Parathyroid adenoma (tissue), 2 donors: ENCODE measurements around the gene FOXO1.

Experiments
- H2AFZ ChIP-seq: fragments of 300-600 bp; sonication (generic); one replicate; pipeline ENCODE4 v1.7.0; 2017; ENCODE audit warnings: antibody characterized with exemption, mild to moderate bottlenecking
- H3K27ac ChIP-seq: fragments of 300-600 bp; sonication (generic); one replicate; pipeline ENCODE4 v1.7.0; 2017
- H3K27me3 ChIP-seq: fragments of 300-600 bp; sonication (generic); one replicate; pipeline ENCODE4 v1.7.0; 2017; ENCODE audit warnings: low read length; ENCODE audit not compliant: control insufficient read depth, insufficient read depth
- H3K36me3 ChIP-seq: fragments of 300-600 bp; sonication (generic); one replicate; pipeline ENCODE4 v1.7.0; 2017; ENCODE audit warnings: low read length; ENCODE audit not compliant: control insufficient read depth, insufficient read depth
- H3K4me1 ChIP-seq: fragments of 300-600 bp; sonication (generic); one replicate; pipeline ENCODE4 v1.7.0; 2017; ENCODE audit warnings: control low read depth
- H3K4me2 ChIP-seq: fragments of 300-600 bp; sonication (generic); one replicate; pipeline ENCODE4 v1.7.0; 2017; ENCODE audit warnings: low read length
- H3K4me3 ChIP-seq: fragments of 300-600 bp; sonication (generic); one replicate; pipeline ENCODE4 v1.7.0; 2017; ENCODE audit warnings: low read depth, low read length
- H3K79me2 ChIP-seq: fragments of 300-600 bp; sonication (generic); one replicate; pipeline ENCODE4 v1.7.0; 2017; ENCODE audit warnings: control low read depth
- H3K9ac ChIP-seq: fragments of 300-600 bp; sonication (generic); one replicate; pipeline ENCODE4 v1.7.0; 2017; ENCODE audit warnings: mild to moderate bottlenecking
- H3K9me3 ChIP-seq: fragments of 300-600 bp; sonication (generic); one replicate; pipeline ENCODE4 v1.7.0; 2017; ENCODE audit warnings: low read length; ENCODE audit not compliant: control insufficient read depth
- CTCF ChIP-seq: fragments of 300-600 bp; sonication (generic); IDR thresholded peaks from one replicate; pipeline ENCODE4 v1.7.0; 2017; ENCODE audit warnings: antibody characterized with exemption, mild to moderate bottlenecking
- donor health status: primary hyperparathyroidism.

Gene FOXO1

GRCh38 chr13:40569024-40569350 lies 97.5 kb downstream of the FOXO1 start:
- Histone ChIP-seq H3K4me1 (no peaks in the 10 kb centered on the region), H3K27ac (no peak overlapping the region)

GRCh38 chr13:40568246-40569023 lies 98.0 kb downstream of the FOXO1 start:
- peaks cover 3% of the 10 kb centered on the region for H3K4me1 ChIP-seq

More at GRCh38 chr13:40569024-40569350, 97.5 kb downstream of the FOXO1 start:
- Histone ChIP-seq H3K36me3 (no peaks in the 10 kb centered on the region), H3K4me3 (no peak overlapping the region), H3K4me2 (no peak overlapping the region), H2AFZ (no peak overlapping the region), H3K9ac (no peak overlapping the region), H3K9me3 (no peaks in the 10 kb centered on the region), H3K79me2 (no peaks in the 10 kb centered on the region), H3K27me3 (no peaks in the 10 kb centered on the region)
- no peak for TF ChIP-seq CTCF

GRCh38 chr13:40566811-40567210 lies 99.6 kb downstream of the FOXO1 start:
- no peak overlapping the region for H3K27ac ChIP-seq
- TF ChIP-seq CTCF: no peak
- no peak overlapping the region for H3K4me3 ChIP-seq
- H3K27me3 ChIP-seq: no peaks in the 10 kb centered on the region
- peaks cover 3% of the 10 kb centered on the region for H3K4me1 ChIP-seq
- H2AFZ ChIP-seq: no peak overlapping the region
- no peak overlapping the region for H3K4me2 ChIP-seq
- H3K79me2 ChIP-seq: no peaks in the 10 kb centered on the region
- H3K9me3 ChIP-seq: no peaks in the 10 kb centered on the region
- H3K36me3 ChIP-seq: no peaks in the 10 kb centered on the region
- H3K9ac ChIP-seq: no peak overlapping the region

More at GRCh38 chr13:40568246-40569023, 98.0 kb downstream of the FOXO1 start:
- no peak for TF ChIP-seq CTCF
- Histone ChIP-seq H3K9me3 (no peaks in the 10 kb centered on the region), H3K27me3 (no peaks in the 10 kb centered on the region), H2AFZ (no peak overlapping the region), H3K4me2 (no peak overlapping the region), H3K4me3 (no peak overlapping the region), H3K36me3 (no peaks in the 10 kb centered on the region), H3K27ac (no peak overlapping the region), H3K79me2 (no peaks in the 10 kb centered on the region), H3K9ac (no peak overlapping the region)

GRCh38 chr13:40565282-40566148 lies 100.9 kb downstream of the FOXO1 start:
- Histone ChIP-seq H3K27me3 (no peaks in the 10 kb centered on the region), H3K9ac (no peak overlapping the region), H3K9me3 (no peaks in the 10 kb centered on the region), H2AFZ (no peak overlapping the region), H3K4me3 (no peak overlapping the region), H3K79me2 (no peaks in the 10 kb centered on the region), H3K36me3 (no peaks in the 10 kb centered on the region), H3K27ac (no peak overlapping the region), H3K4me1 (peaks cover 3% of the 10 kb centered on the region), H3K4me2 (no peak overlapping the region)
- no peak for TF ChIP-seq CTCF
